SK-N-MC (cell line): ENCODE data around the gene ACAD11.

Experiments
- EZH2 ChIP-seq: fragments of 200-600 bp; sonication (generic); IDR thresholded peaks from one replicate; pipeline ENCODE4 v1.6.1; 2017; ENCODE audit warnings: antibody characterized with exemption
- FOXP2 ChIP-seq: optimal IDR thresholded peaks from 2 replicates; pipeline ENCODE3; 2011; ENCODE audit warnings: mild to moderate bottlenecking, moderate library complexity; ENCODE audit not compliant: insufficient read depth; ENCODE audit errors: extremely low read length, control extremely low read depth
- POLR2AphosphoS5 ChIP-seq: IDR thresholded peaks from 2 replicates; pipeline ENCODE4 v1.6.1; 2012; ENCODE audit warnings: mild to moderate bottlenecking, low read depth, low read length, borderline replicate concordance

- TF ChIP-seq EZH2 (no peak), POLR2AphosphoS5 (no peak), FOXP2 (no peak)
Observed at GRCh38 chr3:132665230-132665745, 5.7 kb upstream of the ACAD11 start.
